Heart right ventricle (tissue), 16 donors: ENCODE results near the gene FAF1. TPM values are rescaled to one million over a fixed set of nuclear protein-coding genes. Genes with fewer than 3 reads are reported as not detected.

Source experiments
- ATAC-seq, 8 donors: fragments of 200-7000 bp; cut with Tn5 transposase; one replicate each; pipeline ENCODE4 v1.9.1; 2020; ENCODE audit warnings: mild to moderate bottlenecking in 8 of 8, moderate library complexity in 8 of 8, moderate number of reproducible peaks in 1 of 8
- DNase-seq, 2 donors: peaks; one replicate each; pipeline ENCODE4 v3.0.0-alpha.2; 2020
- H3K27ac ChIP-seq, 10 donors: fragments of 200-600 bp; sonication (generic) in 2 of 10; one replicate each; pipeline versions ENCODE4 v1.5.0 to v1.8.0; 2020 to 2022; ENCODE audit warnings: mild to moderate bottlenecking in 3 of 10
- H3K27me3 ChIP-seq, 7 donors: fragments of 200-600 bp; one replicate each; pipeline ENCODE4 v1.8.0; 2021 to 2022; ENCODE audit warnings: mild to moderate bottlenecking in 2 of 7
- H3K36me3 ChIP-seq, 9 donors: fragments of 200-600 bp; sonication (generic) in 1 of 9; one replicate each; pipeline versions ENCODE4 v1.5.0 to v1.8.0; 2020 to 2022; ENCODE audit warnings: mild to moderate bottlenecking in 2 of 9
- H3K4me1 ChIP-seq, 9 donors: fragments of 200-600 bp; sonication (generic) in 1 of 9; one replicate each; pipeline versions ENCODE4 v1.5.0 to v1.8.0; 2020 to 2022; ENCODE audit warnings: mild to moderate bottlenecking in 4 of 9
- H3K4me3 ChIP-seq, 10 donors: fragments of 200-600 bp; sonication (generic) in 2 of 10; one replicate each; pipeline versions ENCODE4 v1.5.0 to v1.8.0; 2020 to 2022; ENCODE audit warnings: mild to moderate bottlenecking in 7 of 10, moderate library complexity in 2 of 10
- H3K9me3 ChIP-seq, 11 donors: fragments of 200-600 bp in 10 of 11; sonication (generic) in 2 of 11; one replicate each; pipeline versions ENCODE4 v1.5.0 to v1.8.0; 2013 to 2022; ENCODE audit warnings: mild to moderate bottlenecking in 2 of 11, control low read depth in 1 of 11, moderate library complexity in 1 of 11
- WGBS, 2 donors: extraction: QIAGEN DNeasy Blood & Tissue Kit; methylation state at CpG; one replicate each; pipeline ENCODE4 v1.1.7; 2013; ENCODE audit warnings: inconsistent platforms in 1 of 2; 5-methylcytosine and 5-hydroxymethylcytosine counted together
- intact Hi-C, 10 donors: fragments of 100-400 bp; cut with DNase I; formaldehyde crosslinking; loops; one replicate each; pipeline versions ENCODE4 v1.11.1 to v1.14.2; 2022
- polyA plus RNA-seq, 2 donors: library from polyadenylated mRNA; stranded (reverse); fragments of 200-250 nt; gene quantifications; one replicate each; pipeline ENCODE4 v1.2.3, GENCODE V29; 2013
- total RNA-seq, 10 donors: library from RNA; stranded (reverse); fragmentation: NEBNext Ultra II Directional in 3 of 10; extraction: Animal tissue kit (Norgen Biotek cat#: 25700) in 3 of 10; gene quantifications; one replicate each; pipeline versions ENCODE4 v1.2.1 to v1.2.4, GENCODE V29; 2021 to 2023
- TF ChIP-seq, protein P1 (sequence below), 9 donors: fragments of 200-600 bp; sonication (generic) in 2 of 9; IDR thresholded peaks; one replicate each; pipeline versions ENCODE4 v1.5.0 to v1.8.0; 2021 to 2022; ENCODE audit warnings: antibody characterized with exemption in 9 of 9, mild to moderate bottlenecking in 5 of 9, moderate library complexity in 1 of 9
- donor health status: Arrhythmogenic right ventricular cardiomyopathy.
- donor health status: ischemic (EF 13 %, LVEDD 7.1; RV severe dilation, severe dysfunction).
- donor health status: healthy with polysubstance abuse.
- donor health status: DM: no; HTN: yes; CAD: no.
- donor health status: DM: no; HTN: no; CAD: no.
- donor health status: ischemic (EF 25% LVEDD 6.9; RV normal size, moderate dysfunction).
- donor health status: ischemic (EF 25% LVEDD 5.7; RV mildly dilated, moderate dysfunction).
- donor health status: healthy.
- donor health status: DM: yes; HTN: yes; CAD: no.
- donor health status: Ischemic cardiomyopathy.
- donor health status: ischemic (EF 35%, LVEDD 5.7; RV mildly dilated, moderate dysfunction).
- donor health status: nonischemic (EF 11% LVEDD 7.7; RV severe dilation, severe dysfunction).
- donor health status: DM: yes; HTN: yes; CAD: no.
- donor health status: PGD.
- donor health status: ischemic (EF 29% LVEDD 5.4; RV normal size, mild dysfunction).
- donor health status: nonischemic (EF 23%, LVEDD 6.1; RV moderate dilation, normal function).

Gene FAF1
- total and polyA plus RNA-seq, 12 donors = 30.9 to 102 (median 88.9) TPM

DNA sequence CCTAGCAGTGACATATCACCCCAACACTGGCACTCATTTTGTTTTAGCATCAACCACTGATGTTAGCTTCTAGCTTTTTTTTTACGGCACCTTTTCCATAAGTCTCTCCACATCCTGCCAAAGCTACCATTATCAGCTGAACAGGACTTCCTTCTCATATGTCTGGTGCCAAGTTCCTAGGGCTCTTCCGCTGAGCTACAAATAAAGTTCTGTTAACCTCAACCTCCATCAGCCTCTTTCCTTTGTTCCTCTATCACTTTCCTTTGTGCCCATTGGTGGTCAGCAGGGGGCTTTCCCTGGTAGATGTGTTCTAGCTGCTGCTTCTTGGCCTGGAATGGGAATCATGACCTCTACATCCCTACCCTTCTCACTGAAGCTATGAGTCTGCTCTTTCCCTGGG is 163.8 kb downstream of the FAF1 start:
- Histone ChIP-seq H3K4me1 (peaks cover 0 to 9% (median 0%) of the 10 kb centered on the region in 9 donors), H3K36me3 (no peaks in the 10 kb centered on the region), H3K9me3 (no peaks in the 10 kb centered on the region), H3K27me3 (no peaks in the 10 kb centered on the region), H3K4me3 (no peak overlapping the region), H3K27ac (no peak overlapping the region)
- no peak for ATAC-seq
- TF ChIP-seq, protein P1, sequence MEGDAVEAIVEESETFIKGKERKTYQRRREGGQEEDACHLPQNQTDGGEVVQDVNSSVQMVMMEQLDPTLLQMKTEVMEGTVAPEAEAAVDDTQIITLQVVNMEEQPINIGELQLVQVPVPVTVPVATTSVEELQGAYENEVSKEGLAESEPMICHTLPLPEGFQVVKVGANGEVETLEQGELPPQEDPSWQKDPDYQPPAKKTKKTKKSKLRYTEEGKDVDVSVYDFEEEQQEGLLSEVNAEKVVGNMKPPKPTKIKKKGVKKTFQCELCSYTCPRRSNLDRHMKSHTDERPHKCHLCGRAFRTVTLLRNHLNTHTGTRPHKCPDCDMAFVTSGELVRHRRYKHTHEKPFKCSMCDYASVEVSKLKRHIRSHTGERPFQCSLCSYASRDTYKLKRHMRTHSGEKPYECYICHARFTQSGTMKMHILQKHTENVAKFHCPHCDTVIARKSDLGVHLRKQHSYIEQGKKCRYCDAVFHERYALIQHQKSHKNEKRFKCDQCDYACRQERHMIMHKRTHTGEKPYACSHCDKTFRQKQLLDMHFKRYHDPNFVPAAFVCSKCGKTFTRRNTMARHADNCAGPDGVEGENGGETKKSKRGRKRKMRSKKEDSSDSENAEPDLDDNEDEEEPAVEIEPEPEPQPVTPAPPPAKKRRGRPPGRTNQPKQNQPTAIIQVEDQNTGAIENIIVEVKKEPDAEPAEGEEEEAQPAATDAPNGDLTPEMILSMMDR (IDR thresholded peaks at IDR 0.05) = no peak
- intact Hi-C loops = no loop called here
- 62 to 68% methylated on average over 2 of the region's 2 CpGs for WGBS, 2 donors
- no peak for DNase-seq

DNA sequence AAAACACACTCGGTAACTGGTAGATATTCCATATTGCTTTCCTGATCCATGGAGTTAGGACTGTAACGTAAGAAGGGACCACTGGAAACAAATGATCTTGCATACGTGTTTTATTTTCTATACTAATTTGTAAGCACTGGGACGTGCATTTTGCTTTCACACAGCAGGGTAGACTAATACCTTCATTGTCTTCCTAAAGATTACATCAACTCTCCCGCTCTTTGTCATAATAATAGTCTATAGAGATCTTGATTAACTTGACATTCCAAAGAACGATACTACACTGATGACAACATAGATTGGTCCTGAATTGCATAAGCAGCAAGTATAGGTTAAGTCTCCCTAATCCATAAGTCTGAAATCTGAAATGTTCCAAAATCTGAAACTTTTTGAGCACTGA is 166.5 kb downstream of the FAF1 start:
- intact Hi-C loops = no loop called here
- H3K4me1 ChIP-seq = peaks cover 0 to 9% (median 0%) of the 10 kb centered on the region in 9 donors
- 95 to 97% methylated on average over 6 of the region's 6 CpGs for WGBS, 2 donors
- no peaks in the 10 kb centered on the region for H3K9me3 ChIP-seq
- H3K36me3 ChIP-seq = no peaks in the 10 kb centered on the region
- H3K27ac ChIP-seq = no peak overlapping the region
- H3K27me3 ChIP-seq = no peaks in the 10 kb centered on the region
- DNase-seq (no peak), ATAC-seq (no peak)
- TF ChIP-seq, protein P1 (IDR thresholded peaks at IDR 0.05) = no peak
- no peak overlapping the region for H3K4me3 ChIP-seq

DNA sequence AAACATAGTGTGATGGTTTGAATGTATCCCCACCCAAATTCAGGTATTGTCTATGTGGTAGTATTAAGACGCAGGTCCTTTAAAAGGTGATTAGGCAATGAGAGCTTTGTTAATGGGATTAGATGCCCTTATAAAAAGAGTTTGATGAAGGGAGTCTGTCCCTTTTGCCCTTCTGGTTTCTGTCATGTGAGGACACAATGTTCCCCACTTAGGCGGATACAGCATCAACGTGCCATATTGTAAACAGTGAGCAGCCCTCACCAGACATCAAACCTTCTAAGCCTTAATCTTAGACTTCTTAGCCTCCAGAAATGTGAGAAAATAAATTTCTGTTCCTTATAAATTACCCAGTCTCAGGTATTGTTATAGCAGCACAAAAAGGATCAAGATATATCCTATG is 172.8 kb downstream of the FAF1 start:
- no peaks in the 10 kb centered on the region for H3K27me3 ChIP-seq
- peaks cover 0 to 26% (median 0%) of the 10 kb centered on the region in 9 donors for H3K36me3 ChIP-seq
- DNase-seq = no peak
- TF ChIP-seq, protein P1 (IDR thresholded peaks at IDR 0.05) = no peak
- peaks cover 0 to 4% (median 0%) of the 10 kb centered on the region in 9 donors for H3K4me1 ChIP-seq
- intact Hi-C loops = loop anchor here in 1 of 10 donors (10.0 kb wide), 1 partner anchor 88 kb away; no protein-coding TSS in a partner anchor
- no peaks in the 10 kb centered on the region for H3K9me3 ChIP-seq
- WGBS, 2 donors = 81 to 86% methylated on average over 3 of the region's 3 CpGs
- ATAC-seq = no peak
- no peak overlapping the region for H3K27ac ChIP-seq
- H3K4me3 ChIP-seq = no peak overlapping the region

DNA sequence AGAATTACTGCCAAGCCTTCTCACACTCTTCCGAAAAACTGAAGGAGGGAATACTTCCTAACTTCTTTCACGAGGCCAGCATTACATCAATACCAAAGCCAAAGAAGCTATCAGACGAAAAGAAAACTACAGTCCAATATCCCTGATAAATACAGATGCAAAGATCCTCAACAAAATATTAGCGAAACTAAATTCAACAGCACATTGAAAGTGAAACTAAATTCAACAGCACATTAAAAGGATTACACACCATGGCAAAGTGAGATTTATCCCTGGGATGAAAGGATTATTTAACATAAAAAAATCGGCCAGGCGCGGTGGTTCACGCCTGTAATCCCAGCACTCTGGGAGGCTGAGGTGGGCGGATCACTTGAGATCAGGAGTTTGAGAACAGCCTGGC is 176.8 kb downstream of the FAF1 start:
- Histone ChIP-seq H3K27ac (no peak overlapping the region), H3K4me1 (peaks cover 0 to 4% (median 0%) of the 10 kb centered on the region in 9 donors), H3K4me3 (peak overlapping the region in 4 of 10 donors; percentile 7 to 34 (median 8)), H3K9me3 (no peaks in the 10 kb centered on the region), H3K27me3 (no peaks in the 10 kb centered on the region), H3K36me3 (peaks cover 0 to 47% (median 0%) of the 10 kb centered on the region in 9 donors)
- 94% methylated on average over 9 of the region's 9 CpGs for WGBS, 2 donors
- intact Hi-C loops = loop anchor here in 1 of 10 donors (10.0 kb wide), 1 partner anchor 92 kb away; no protein-coding TSS in a partner anchor
- DNase-seq = no peak
- TF ChIP-seq, protein P1 (IDR thresholded peaks at IDR 0.05) = no peak
- ATAC-seq = no peak
